Esophagus muscularis mucosa (tissue), 4 donors: ENCODE measurements around the gene NEFH. TPM values are rescaled to one million over a fixed set of nuclear protein-coding genes. Genes with fewer than 3 reads are reported as not detected.

Experiments used
- DNase-seq: peaks from one replicate; pipeline ENCODE4 v3.0.0-alpha.2; 2017; ENCODE audit errors: extremely low spot score
- H3K27ac ChIP-seq, 4 donors: fragments of 200-600 bp; sonication (generic); replicated peaks in 1 of 4; 1 replicate in 3 of 4; 2 replicates in 1 of 4; pipeline ENCODE4 v1.5.1; 2016 to 2019; ENCODE audit warnings: mild to moderate bottlenecking in 1 of 4
- H3K27me3 ChIP-seq, 4 donors: fragments of 200-600 bp; sonication (generic); one replicate each; pipeline versions ENCODE4 v1.5.1 to v1.6.0; 2016 to 2019
- H3K36me3 ChIP-seq, 4 donors: fragments of 200-600 bp; sonication (generic); one replicate each; pipeline ENCODE4 v1.5.1; 2016 to 2019
- H3K4me1 ChIP-seq, 4 donors: fragments of 200-600 bp; sonication (generic); one replicate each; pipeline ENCODE4 v1.5.1; 2016 to 2019
- H3K4me3 ChIP-seq, 4 donors: fragments of 200-600 bp; sonication (generic); 1 replicate in 2 of 4; 2 replicates in 2 of 4; pipeline ENCODE4 v1.5.1; 2016 to 2019; ENCODE audit warnings: mild to moderate bottlenecking in 4 of 4, moderate library complexity in 1 of 4
- H3K9me3 ChIP-seq, 4 donors: fragments of 200-600 bp; sonication (generic); 1 replicate in 3 of 4; 2 replicates in 1 of 4; pipeline ENCODE4 v1.5.1; 2016 to 2019
- EP300 ChIP-seq: sonication (generic); formaldehyde crosslinking; IDR thresholded peaks from one replicate; pipeline ENCODE4 v1.6.1; 2017; ENCODE audit warnings: antibody characterized with exemption
- POLR2A ChIP-seq: fragments of 450-650 bp; IDR thresholded peaks from one replicate; pipeline ENCODE4 v1.6.1; 2017; ENCODE audit warnings: antibody characterized with exemption, moderate library complexity, mild to moderate bottlenecking, low read depth
- POLR2AphosphoS5 ChIP-seq, 2 donors: sonication (generic); formaldehyde crosslinking; IDR thresholded peaks; one replicate each; pipeline ENCODE4 v1.6.1; 2017; ENCODE audit warnings: antibody characterized with exemption in 2 of 2
- WGBS: methylation state at CpG from one replicate; pipeline ENCODE4 v1.1.5; 2018; 5-methylcytosine and 5-hydroxymethylcytosine counted together
- intact Hi-C: fragments of 100-400 bp; cut with DNase I; formaldehyde crosslinking; loops from one replicate; pipeline ENCODE4 v1.15.1; 2023
- total RNA-seq, 4 donors: library from RNA; depleted of rRNA; stranded (reverse); fragments of >200 nt; gene quantifications; one replicate each; pipeline versions ENCODE4 v1.1.0 to v1.2.1, GENCODE V29; 2016
- TF ChIP-seq, protein P1 (sequence below), 3 experiments: fragments of 200-600 bp in 2 of 3; fragments of 450-650 bp in 1 of 3; sonication (generic) in 2 of 3; IDR thresholded peaks; one replicate each; pipeline ENCODE4 v1.5.1; 2017 to 2019; ENCODE audit warnings: antibody characterized with exemption in 3 of 3, mild to moderate bottlenecking in 2 of 3, moderate library complexity in 1 of 3

The NEFH gene
- total RNA-seq, 4 donors from 2014 or later: 1.2 to 2.7 (median 2.0) TPM

DNA sequence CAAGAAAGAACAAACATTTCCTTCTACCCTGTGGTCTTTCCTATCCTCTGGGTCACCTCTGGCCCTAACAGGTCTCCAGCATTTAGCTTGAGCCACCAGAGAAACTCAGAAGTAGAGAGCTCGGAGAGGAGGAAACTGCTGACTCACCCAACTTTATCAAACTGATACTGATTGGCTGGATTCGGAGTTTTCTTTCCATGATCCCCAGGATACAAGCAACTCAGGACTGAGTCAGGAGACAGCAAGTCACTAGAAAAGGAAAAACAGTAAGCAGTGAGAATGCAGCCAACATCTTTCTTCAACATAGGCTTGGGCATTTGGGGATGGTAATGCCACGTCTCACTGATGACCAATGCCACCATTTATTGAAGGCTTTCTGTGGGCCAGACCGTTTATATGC is 40.8 kb downstream of the NEFH start:
- 88% methylated on average over 4 of the region's 4 CpGs for WGBS
- no peak overlapping the region for H3K4me3 ChIP-seq
- no peak for DNase-seq
- peaks cover 0 to 5% (median 0%) of the 10 kb centered on the region in 4 donors for H3K4me1 ChIP-seq
- peaks cover 75 to 98% (median 93%) of the 10 kb centered on the region in 4 donors for H3K36me3 ChIP-seq
- TF ChIP-seq, protein P1, sequence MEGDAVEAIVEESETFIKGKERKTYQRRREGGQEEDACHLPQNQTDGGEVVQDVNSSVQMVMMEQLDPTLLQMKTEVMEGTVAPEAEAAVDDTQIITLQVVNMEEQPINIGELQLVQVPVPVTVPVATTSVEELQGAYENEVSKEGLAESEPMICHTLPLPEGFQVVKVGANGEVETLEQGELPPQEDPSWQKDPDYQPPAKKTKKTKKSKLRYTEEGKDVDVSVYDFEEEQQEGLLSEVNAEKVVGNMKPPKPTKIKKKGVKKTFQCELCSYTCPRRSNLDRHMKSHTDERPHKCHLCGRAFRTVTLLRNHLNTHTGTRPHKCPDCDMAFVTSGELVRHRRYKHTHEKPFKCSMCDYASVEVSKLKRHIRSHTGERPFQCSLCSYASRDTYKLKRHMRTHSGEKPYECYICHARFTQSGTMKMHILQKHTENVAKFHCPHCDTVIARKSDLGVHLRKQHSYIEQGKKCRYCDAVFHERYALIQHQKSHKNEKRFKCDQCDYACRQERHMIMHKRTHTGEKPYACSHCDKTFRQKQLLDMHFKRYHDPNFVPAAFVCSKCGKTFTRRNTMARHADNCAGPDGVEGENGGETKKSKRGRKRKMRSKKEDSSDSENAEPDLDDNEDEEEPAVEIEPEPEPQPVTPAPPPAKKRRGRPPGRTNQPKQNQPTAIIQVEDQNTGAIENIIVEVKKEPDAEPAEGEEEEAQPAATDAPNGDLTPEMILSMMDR (IDR thresholded peaks at IDR 0.05): no peak
- TF ChIP-seq POLR2AphosphoS5 (IDR thresholded peaks at IDR 0.05) (no peak), EP300 (no peak), POLR2A (no peak)
- intact Hi-C loops: loop anchor here (10.0 kb wide), 1 partner anchor 126 kb away; no protein-coding TSS in a partner anchor
- no peaks in the 10 kb centered on the region for H3K27me3 ChIP-seq
- no peak overlapping the region for H3K27ac ChIP-seq
- H3K9me3 ChIP-seq: no peaks in the 10 kb centered on the region

DNA sequence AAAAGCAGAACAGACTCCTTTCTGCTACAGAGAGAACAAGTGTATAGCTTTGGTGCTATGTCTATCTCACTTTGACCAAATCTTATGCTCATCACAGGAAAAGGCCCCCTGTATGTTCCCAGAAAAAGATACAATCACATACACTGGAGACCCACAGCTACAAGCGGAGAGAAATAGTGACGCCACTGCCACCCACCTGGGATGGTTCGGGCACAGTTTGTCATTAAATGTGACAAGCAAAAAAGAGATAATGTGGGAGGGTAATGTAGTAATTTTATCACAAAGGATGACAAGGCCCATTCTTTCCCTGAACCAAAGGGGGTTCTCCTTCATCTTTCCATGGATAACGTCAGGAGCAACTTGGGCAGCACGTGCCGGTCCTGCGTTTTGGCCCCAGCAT is 41.5 kb downstream of the NEFH start:
- H3K4me3 ChIP-seq: no peak overlapping the region
- H3K9me3 ChIP-seq: no peaks in the 10 kb centered on the region
- TF ChIP-seq EP300: no peak
- no peak for TF ChIP-seq POLR2A
- TF ChIP-seq POLR2AphosphoS5 (IDR thresholded peaks at IDR 0.05): no peak
- TF ChIP-seq, protein P1 (IDR thresholded peaks at IDR 0.05): no peak
- 96% methylated on average over 7 of the region's 7 CpGs for WGBS
- H3K27ac ChIP-seq: no peak overlapping the region
- peaks cover 0 to 5% (median 0%) of the 10 kb centered on the region in 4 donors for H3K4me1 ChIP-seq
- H3K27me3 ChIP-seq: no peaks in the 10 kb centered on the region
- no peak for DNase-seq
- peaks cover 74 to 98% (median 93%) of the 10 kb centered on the region in 4 donors for H3K36me3 ChIP-seq
- intact Hi-C loops: loop anchor here (10.0 kb wide), 1 partner anchor 127 kb away; no protein-coding TSS in a partner anchor

DNA sequence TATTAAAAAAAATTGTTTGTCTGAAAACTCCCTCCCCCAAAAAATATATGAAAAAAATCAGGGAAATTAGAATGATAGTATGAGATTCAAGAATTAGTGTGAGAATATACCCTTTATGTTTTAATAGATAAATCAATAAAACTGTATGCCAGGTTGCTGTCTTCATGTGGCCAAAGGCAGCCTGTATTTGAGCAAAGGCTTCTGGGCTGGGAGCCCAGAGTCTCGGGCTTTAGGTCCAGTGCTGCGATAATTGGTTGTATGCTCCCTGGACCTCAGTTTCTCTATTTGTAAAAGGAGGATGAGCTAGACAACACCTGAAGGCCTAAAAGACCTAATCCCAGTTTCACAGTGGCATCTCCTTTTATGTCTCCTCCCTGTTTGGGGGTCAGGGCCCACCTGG is 43.7 kb downstream of the NEFH start:
- no peaks in the 10 kb centered on the region for H3K27me3 ChIP-seq
- no peaks in the 10 kb centered on the region for H3K9me3 ChIP-seq
- H3K36me3 ChIP-seq: peaks cover 74 to 98% (median 93%) of the 10 kb centered on the region in 4 donors
- intact Hi-C loops: loop anchor here (10.0 kb wide), 1 partner anchor 129 kb away; no protein-coding TSS in a partner anchor
- 95% methylated on average over 2 of the region's 2 CpGs for WGBS
- no peak for TF ChIP-seq POLR2AphosphoS5 (IDR thresholded peaks at IDR 0.05)
- TF ChIP-seq, protein P1 (IDR thresholded peaks at IDR 0.05): no peak
- no peak for DNase-seq
- no peak overlapping the region for H3K4me3 ChIP-seq
- no peaks in the 10 kb centered on the region for H3K4me1 ChIP-seq
- no peak overlapping the region for H3K27ac ChIP-seq

DNA sequence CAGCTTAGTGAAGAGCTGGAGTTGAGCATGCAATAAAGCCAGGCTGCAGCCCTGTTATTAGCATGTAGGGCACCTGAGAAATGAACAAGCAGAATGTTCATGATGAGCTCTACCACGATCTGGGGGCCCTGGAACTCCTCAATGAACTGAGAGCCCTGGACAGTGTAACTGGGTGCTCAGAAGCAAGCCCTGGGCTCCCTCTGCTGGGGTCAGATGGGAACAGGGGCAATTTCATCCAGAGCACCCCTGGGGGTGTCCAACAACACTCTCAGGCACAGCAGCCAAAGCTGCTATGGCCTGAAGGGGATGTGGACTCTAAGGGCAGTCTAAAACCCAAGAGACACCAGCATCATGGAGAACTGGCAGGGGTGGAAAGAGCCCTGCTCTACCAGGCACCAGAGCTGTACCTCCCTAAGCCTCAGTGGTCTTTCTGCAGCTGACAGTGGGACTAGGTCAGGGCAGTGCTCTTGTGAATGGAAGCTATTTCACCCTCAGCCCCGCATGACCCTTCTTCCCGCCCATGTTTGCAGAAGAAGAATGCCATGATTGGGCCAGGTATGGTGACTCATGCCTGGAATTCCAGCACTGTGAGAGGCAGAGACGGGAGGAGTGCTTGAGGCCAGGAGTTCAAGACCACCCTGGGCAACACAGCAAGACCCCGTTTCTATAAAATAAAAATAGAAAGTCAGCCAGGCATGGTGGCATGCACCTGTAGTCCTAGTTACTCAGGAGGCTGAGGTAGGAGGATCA is 44.6 kb downstream of the NEFH start:
- no peak for DNase-seq
- TF ChIP-seq, protein P1 (IDR thresholded peaks at IDR 0.05): peak in 2 of 3 experiments; percentile 11 to 35
- no peak for TF ChIP-seq POLR2AphosphoS5 (IDR thresholded peaks at IDR 0.05)
- 64% methylated on average over 5 of the region's 5 CpGs for WGBS
- H3K36me3 ChIP-seq: peaks cover 73 to 98% (median 93%) of the 10 kb centered on the region in 4 donors
- H3K4me3 ChIP-seq: no peak overlapping the region
- no peaks in the 10 kb centered on the region for H3K9me3 ChIP-seq
- H3K27me3 ChIP-seq: no peaks in the 10 kb centered on the region
- no peaks in the 10 kb centered on the region for H3K4me1 ChIP-seq
- intact Hi-C loops: loop anchor here (10.0 kb wide), 1 partner anchor 130 kb away; no protein-coding TSS in a partner anchor
- H3K27ac ChIP-seq: no peak overlapping the region
